ENCODE data around the gene CLMN.

- TF ChIP-seq TAF1 (IDR thresholded peaks at IDR 0.05; ENCODE audit: control insufficient read depth, extremely low read depth, insufficient read depth, low read length, severe bottlenecking) (no peak), SRF (CRISPR knock-in tag; IDR thresholded peaks at IDR 0.05) (no peak), ZNF316 (IDR thresholded peaks at IDR 0.05) (no peak), NR2C2 (CRISPR knock-in tag; IDR thresholded peaks at IDR 0.05) (no peak), NR2C2 (tag; IDR thresholded peaks at IDR 0.05) (no peak), POLR2AphosphoS5 (IDR thresholded peaks at IDR 0.05; ENCODE audit: control insufficient read depth, insufficient read depth, low read depth, low read length) (no peak), ASH1L (IDR thresholded peaks at IDR 0.05; ENCODE audit: borderline replicate concordance, low read depth, partially characterized antibody) (no peak), BHLHE40 (IDR thresholded peaks at IDR 0.05; ENCODE audit: low read length) (no peak), CTCF (IDR thresholded peaks at IDR 0.05 in 2 of 3, conservative IDR thresholded peaks at IDR 0.05 in 1 of 3; ENCODE audit: insufficient read depth in 2 of 3, low read depth in 1 of 3, low read length in 3 of 3) (no peak), MECOM (CRISPR knock-in tag; IDR thresholded peaks at IDR 0.05) (no peak), PREB (CRISPR knock-in tag; IDR thresholded peaks at IDR 0.05) (no peak), TAF7 (tag; IDR thresholded peaks at IDR 0.05) (no peak)
Observed at GRCh38 chr14:95272057-95272456, 47.7 kb downstream of the CLMN start.

Data from K562 (cell line).